Duodenal mucosa (tissue), 2 donors: ENCODE results near the gene NLGN2.

ENCODE experiments used
- H3K27ac ChIP-seq: one replicate; pipeline ENCODE4 v1.7.0; 2013; ENCODE audit warnings: low read depth, low read length
- H3K27me3 ChIP-seq, 2 donors: one replicate each; pipeline ENCODE4 v1.7.0; 2013; ENCODE audit warnings: low read length in 2 of 2, control low read depth in 1 of 2; ENCODE audit not compliant: insufficient read depth in 2 of 2, control insufficient read depth in 1 of 2
- H3K36me3 ChIP-seq, 2 donors: one replicate each; pipeline ENCODE4 v1.7.0; 2013; ENCODE audit warnings: low read length in 2 of 2, control low read depth in 1 of 2; ENCODE audit not compliant: insufficient read depth in 2 of 2, control insufficient read depth in 1 of 2
- H3K4me1 ChIP-seq, 2 donors: one replicate each; pipeline ENCODE4 v1.7.0; 2013; ENCODE audit warnings: low read length in 2 of 2, control low read depth in 1 of 2; ENCODE audit not compliant: insufficient read depth in 2 of 2, control insufficient read depth in 1 of 2
- H3K4me3 ChIP-seq, 2 donors: one replicate each; pipeline ENCODE4 v1.7.0; 2013; ENCODE audit warnings: low read length in 2 of 2, low read depth in 1 of 2
- H3K9ac ChIP-seq, 2 donors: one replicate each; pipeline ENCODE4 v1.7.0; 2013; ENCODE audit warnings: low read length in 2 of 2, low read depth in 1 of 2
- H3K9me3 ChIP-seq, 2 donors: one replicate each; pipeline ENCODE4 v1.7.0; 2013; ENCODE audit warnings: low read length in 2 of 2, control low read depth in 1 of 2; ENCODE audit not compliant: control insufficient read depth in 1 of 2

Gene NLGN2

GRCh38 chr17:7436556-7437368, 29.1 kb downstream of the NLGN2 start:
- Histone ChIP-seq H3K9me3 (no peaks in the 10 kb centered on the region), H3K9ac (peak overlapping the region; percentile 63 to 76), H3K27ac (peak overlapping the region; percentile 89), H3K4me1 (peaks cover 36 to 38% of the 10 kb centered on the region in 2 donors), H3K36me3 (no peaks in the 10 kb centered on the region), H3K4me3 (peak overlapping the region; percentile 69 to 85), H3K27me3 (peaks cover 27 to 33% of the 10 kb centered on the region in 2 donors)

DNA sequence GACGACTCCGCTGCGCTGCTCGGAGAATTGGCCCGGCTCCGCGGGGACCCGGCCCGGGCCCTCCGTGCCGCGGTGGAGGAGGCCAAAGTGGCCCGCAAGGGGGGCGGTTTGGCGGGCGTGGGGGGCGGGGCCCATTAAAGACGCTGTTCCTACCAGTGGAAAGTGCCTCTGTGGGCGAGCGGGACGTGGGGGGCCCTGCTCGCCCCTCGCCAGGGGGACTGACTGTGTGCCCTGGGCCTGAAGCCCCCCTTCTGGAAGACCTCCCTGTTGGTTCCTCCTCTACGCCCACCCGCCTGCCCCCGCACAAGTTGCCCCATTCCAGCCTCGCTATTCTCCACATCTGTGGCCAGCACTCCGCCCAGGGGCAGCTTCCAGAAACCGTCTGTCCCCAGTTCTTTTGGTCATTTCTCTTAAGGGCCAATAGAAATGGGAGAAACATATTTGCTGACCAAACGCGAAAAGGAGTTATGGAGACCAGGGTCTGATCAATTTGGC, 29.8 kb downstream of the NLGN2 start:
- peak overlapping the region in 1 of 2 donors; percentile 76 for H3K9ac ChIP-seq
- H3K4me1 ChIP-seq = peaks cover 36 to 38% of the 10 kb centered on the region in 2 donors
- no peaks in the 10 kb centered on the region for H3K9me3 ChIP-seq
- H3K4me3 ChIP-seq = peak overlapping the region; percentile 57 to 69
- H3K27ac ChIP-seq = no peak overlapping the region
- peaks cover 28 to 33% of the 10 kb centered on the region in 2 donors for H3K27me3 ChIP-seq
- H3K36me3 ChIP-seq = no peaks in the 10 kb centered on the region

- Histone ChIP-seq H3K27ac (no peak overlapping the region), H3K27me3 (peaks cover 28 to 33% of the 10 kb centered on the region in 2 donors), H3K36me3 (no peaks in the 10 kb centered on the region), H3K9ac (no peak overlapping the region), H3K4me3 (peak overlapping the region; percentile 52 to 57), H3K4me1 (peaks cover 36 to 38% of the 10 kb centered on the region in 2 donors), H3K9me3 (no peaks in the 10 kb centered on the region)
These were observed 30.4 kb downstream of the NLGN2 start for GRCh38 chr17:7437950-7438614.

DNA sequence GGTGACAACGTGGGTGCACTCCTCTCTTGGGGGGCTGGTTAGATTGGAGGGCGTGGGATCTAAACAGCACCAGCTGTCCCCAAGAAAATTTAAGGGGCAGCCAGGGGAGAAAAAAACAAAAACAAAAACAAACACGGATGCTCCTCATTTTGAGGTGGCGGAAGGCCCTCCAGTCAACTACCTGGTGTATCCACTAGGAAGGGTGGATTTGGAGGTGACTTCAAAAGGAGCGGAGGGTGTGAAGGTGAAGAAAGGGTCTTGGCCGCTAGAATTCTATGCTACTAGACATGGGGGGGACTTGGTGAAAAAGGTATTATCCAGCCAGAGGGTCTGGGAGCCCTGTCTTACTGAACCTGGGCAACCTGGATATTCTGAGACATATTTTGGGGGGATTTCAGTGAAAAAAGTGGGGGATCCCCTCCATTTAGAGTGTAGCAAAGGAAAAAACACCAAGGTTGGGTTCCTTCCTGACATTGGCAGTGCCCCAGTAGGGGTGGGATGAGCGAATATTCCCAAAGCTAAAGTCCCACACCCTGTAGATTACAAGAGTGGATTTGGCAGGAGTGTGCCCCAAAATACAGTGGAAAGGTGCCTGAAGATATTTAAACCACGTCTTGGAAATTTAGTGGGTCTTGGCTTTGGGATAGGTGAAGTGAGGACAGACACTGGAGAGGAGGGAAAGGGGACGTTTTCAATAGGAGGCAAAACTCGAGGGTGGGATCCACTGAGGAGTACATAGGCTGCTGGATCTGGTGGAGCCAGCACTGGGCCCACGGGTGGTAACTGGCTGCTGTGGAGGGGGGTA, 31.2 kb downstream of the NLGN2 start:
- no peak overlapping the region for H3K9ac ChIP-seq
- H3K4me1 ChIP-seq = peaks cover 36 to 38% of the 10 kb centered on the region in 2 donors

GRCh38 chr17:7439462-7440112, 31.9 kb downstream of the NLGN2 start, which contains the start of gene FGF11:
FGF11 (plus strand) TSS chr17:7439512; CDS start chr17:7439621, 109 bp downstream.
- Histone ChIP-seq H3K9ac (no peak within 1 kb of the TSS), H3K4me3 (peak within 1 kb of the TSS; percentile 52 to 55), H3K27ac (no peak within 1 kb of the TSS), H3K4me1 (peaks cover 36 to 38% of the 10 kb centered on the region in 2 donors), H3K36me3 (no peaks in the 10 kb centered on the region), H3K27me3 (peaks cover 28 to 41% of the 10 kb centered on the region in 2 donors), H3K9me3 (no peaks in the 10 kb centered on the region)

More for the DNA sequence above, 31.2 kb downstream of the NLGN2 start:
- Histone ChIP-seq H3K36me3 (no peaks in the 10 kb centered on the region), H3K9me3 (no peaks in the 10 kb centered on the region), H3K27ac (no peak overlapping the region), H3K4me3 (peak overlapping the region; percentile 52 to 55), H3K27me3 (peaks cover 28 to 34% of the 10 kb centered on the region in 2 donors)

DNA sequence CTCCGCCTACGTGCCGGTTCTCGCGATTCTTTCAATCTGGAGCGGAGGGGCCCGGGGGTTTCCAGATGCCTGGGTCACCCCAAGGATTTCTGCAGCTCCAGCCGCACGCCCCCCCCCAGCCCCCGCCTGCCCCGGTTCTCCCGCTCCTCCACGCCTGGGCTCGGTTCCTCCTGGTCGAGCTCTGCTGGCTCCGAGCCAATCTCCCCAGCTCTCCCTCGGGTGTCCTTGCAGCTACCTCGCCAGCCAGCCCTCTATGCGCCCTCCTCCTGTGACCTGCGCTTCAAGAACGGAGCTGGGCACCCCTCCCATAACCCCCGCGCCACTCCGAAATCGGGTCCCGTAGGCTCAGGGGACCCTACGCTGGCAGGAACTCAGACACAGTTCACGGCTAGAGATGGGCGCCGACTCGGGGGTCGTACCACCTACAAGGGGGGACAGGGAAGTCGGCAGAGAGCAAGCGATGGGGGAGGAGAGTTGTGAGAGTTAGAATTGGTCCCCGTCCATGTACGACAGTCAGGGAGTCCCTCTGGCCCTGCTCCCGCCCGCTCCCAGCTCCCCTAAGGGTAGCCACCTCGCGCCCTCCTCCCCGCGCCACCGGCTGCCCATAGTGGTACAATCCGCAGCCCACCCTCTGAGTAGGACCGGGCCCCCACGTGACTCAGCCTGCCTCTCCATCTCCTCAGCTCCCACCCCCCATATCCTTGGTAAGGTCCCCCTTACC, 32.6 kb downstream of the NLGN2 start:
- Histone ChIP-seq H3K27ac (no peak overlapping the region), H3K4me1 (peaks cover 36 to 38% of the 10 kb centered on the region in 2 donors), H3K9ac (no peak overlapping the region)

DNA sequence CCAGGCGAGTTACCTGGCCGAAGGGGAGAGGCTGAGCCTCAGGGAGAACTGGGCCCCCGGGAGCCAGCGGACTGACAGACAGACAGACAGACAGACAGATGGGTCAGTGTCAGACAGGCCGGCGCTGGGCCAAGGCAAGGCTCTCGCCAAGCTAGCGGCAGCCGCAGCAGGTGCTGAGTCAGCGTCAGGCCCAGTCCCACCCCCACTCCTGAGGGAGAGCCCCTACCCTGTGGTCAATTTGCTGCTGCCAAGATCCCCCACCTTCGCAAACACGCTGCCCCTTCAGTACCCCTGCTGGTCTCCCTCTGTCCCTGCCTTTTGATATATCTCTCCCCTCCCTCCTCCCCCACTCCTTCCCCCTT, 33.2 kb downstream of the NLGN2 start:
- peaks cover 28 to 43% of the 10 kb centered on the region in 2 donors for H3K27me3 ChIP-seq
- H3K9me3 ChIP-seq = no peaks in the 10 kb centered on the region
- peaks cover 35 to 43% of the 10 kb centered on the region in 2 donors for H3K4me1 ChIP-seq
- H3K4me3 ChIP-seq = no peak overlapping the region
- H3K9ac ChIP-seq = no peak overlapping the region
- no peaks in the 10 kb centered on the region for H3K36me3 ChIP-seq
- H3K27ac ChIP-seq = no peak overlapping the region

More for the DNA sequence above, 32.6 kb downstream of the NLGN2 start:
- Histone ChIP-seq H3K9me3 (no peaks in the 10 kb centered on the region), H3K4me3 (peak overlapping the region; percentile 21 to 44), H3K36me3 (no peaks in the 10 kb centered on the region), H3K27me3 (peaks cover 28 to 43% of the 10 kb centered on the region in 2 donors)

- Histone ChIP-seq H3K4me1 (peaks cover 35 to 45% of the 10 kb centered on the region in 2 donors), H3K9ac (no peak overlapping the region), H3K4me3 (no peak overlapping the region), H3K27me3 (peaks cover 28 to 44% of the 10 kb centered on the region in 2 donors), H3K9me3 (no peaks in the 10 kb centered on the region), H3K27ac (no peak overlapping the region), H3K36me3 (no peaks in the 10 kb centered on the region)
These were observed 33.6 kb downstream of the NLGN2 start for GRCh38 chr17:7441266-7441665.

- Histone ChIP-seq H3K27me3 (peaks cover 34 to 52% of the 10 kb centered on the region in 2 donors), H3K4me1 (peaks cover 34 to 42% of the 10 kb centered on the region in 2 donors), H3K36me3 (no peaks in the 10 kb centered on the region), H3K4me3 (no peak overlapping the region), H3K9me3 (no peaks in the 10 kb centered on the region), H3K9ac (no peak overlapping the region), H3K27ac (no peak overlapping the region)
These were observed 34.5 kb downstream of the NLGN2 start for GRCh38 chr17:7442142-7442541.
